Embryonic facial prominence (tissue), 1 donor: Measurements from ENCODE around the gene CREG2.

ENCODE experiments used
- DNase-seq: peaks from one replicate; pipeline ENCODE4 v3.0.0-alpha.2; 2016; ENCODE audit errors: extremely low spot score

CREG2 gene

GRCh38 chr2:101387151-101387834 is at the start of gene CREG2:
Gene CREG2, minus strand, starts transcription at chr2:101387503. Its CDS starts 46 bp downstream, at chr2:101387457.
- DNase-seq: no peak

DNA sequence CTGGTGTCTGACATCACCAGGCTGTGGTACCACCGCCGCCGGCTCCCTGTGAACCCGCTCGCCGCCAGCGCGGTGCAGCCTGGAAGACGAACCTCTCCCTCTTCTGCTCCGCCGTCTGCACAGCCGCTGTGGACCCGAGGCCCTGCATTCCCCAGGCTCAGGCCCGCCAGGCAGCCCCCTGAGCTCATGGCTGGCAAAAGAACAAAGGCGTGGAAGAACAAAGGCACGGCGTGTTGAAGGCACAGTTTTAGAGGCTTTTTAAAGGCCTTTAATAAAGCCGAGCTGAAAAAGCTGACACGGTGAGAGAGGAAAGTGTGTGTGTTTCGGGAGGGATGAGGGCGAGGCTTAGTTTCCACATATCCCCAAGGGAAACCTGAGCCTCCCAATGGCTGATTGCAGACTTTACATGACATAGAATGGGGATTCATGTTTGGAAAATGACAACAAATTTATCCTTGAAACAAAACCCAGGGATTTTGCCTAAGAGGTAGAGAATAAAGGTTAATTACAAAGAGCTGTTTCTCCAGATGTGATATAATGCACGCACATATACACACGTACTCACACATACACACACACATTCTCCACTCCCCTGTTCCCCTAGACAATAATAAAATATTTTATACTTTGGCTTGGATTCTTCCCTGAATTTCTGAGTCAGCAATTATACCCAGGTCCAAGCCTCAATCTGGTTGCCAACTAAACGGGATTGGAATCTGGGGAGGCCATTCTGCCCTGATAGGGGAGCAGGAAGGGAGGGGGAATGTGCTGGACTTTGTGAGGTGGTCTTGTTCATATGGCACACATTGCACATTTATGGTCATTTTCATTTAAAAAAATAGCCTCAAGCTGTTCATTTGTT is 47.9 kb upstream of the CREG2 start:
- DNase-seq: peak; percentile 62

DNA sequence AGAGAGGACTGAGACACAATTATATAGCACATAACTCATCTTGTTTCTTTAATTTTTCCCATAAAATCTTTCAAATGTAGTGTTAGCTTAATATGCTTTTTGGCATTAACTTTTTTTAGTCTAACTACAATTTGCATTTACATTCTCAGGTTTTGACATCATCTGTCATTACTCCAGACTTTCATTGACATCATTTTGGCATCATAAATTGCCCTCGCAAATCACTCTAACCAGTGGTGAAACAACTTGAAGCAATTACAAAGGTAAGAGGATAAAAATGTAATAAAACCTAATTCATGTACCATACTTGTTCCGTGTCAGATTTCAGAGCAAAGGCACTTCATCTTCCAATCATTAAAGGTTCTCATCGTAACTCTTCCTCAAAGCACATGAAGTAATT is 46.2 kb upstream of the CREG2 start:
- DNase-seq: no peak

DNA sequence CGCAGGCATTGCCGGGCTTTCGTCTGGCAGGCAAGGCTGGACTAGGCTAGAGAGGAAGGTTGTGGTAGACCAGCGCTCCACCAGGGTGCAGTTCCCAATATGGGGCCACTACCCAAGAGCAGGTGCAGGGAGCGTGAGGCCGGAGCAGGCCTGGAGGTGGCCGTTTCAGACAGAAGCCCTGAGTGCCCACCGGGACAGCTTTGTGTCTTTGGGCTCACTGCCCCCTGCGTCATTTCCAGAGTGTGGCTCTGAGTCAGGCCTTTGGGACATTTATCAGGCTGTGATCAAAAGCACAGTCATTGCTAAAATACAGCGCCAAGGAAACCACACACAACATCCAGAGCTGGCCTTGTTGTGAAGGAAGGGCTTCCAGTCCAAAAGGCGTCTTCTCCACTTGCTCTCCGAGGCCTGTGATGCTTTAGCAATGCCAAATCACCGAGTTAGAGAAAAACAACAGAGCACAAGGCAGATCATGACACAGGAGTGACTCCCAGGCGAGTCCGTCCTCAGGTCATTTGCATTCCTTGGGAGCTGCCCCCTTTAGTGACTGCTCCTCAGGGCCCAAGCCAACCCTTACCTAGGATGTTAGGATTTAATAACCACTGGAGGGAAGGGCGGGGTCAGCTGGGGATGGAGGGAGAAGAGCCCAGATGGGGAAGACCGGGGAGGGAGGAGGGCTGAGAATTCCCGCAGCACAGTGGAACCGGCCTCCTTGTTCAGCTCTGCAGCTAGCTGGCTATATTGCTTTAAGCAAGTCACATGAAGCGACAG is 45.3 kb upstream of the CREG2 start:
- no peak for DNase-seq

GRCh38 chr2:101431486-101431885 is 44.2 kb upstream of the CREG2 start:
- DNase-seq: no peak

- DNase-seq: no peak
These were observed 42.9 kb upstream of the CREG2 start for GRCh38 chr2:101430156-101430555.

DNA sequence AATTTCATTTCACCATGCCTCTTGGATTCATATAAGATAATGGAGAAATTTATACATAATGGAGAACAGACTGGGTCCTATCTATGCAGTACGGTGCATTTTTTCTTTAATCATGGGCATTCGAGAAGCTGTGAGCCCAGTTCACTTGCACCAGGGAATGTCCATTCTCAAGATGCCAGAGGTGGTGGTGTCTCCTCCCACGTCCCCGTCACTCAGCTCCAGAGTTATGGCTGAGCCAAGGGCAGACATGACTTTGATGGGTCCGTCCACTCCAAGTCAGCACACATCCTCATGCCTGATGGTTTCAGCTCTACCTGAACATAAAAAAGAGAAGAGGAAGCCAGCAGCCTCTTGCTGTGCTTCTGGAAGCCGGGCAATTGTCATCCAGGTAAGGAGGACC is 42.1 kb upstream of the CREG2 start:
- no peak for DNase-seq

DNA sequence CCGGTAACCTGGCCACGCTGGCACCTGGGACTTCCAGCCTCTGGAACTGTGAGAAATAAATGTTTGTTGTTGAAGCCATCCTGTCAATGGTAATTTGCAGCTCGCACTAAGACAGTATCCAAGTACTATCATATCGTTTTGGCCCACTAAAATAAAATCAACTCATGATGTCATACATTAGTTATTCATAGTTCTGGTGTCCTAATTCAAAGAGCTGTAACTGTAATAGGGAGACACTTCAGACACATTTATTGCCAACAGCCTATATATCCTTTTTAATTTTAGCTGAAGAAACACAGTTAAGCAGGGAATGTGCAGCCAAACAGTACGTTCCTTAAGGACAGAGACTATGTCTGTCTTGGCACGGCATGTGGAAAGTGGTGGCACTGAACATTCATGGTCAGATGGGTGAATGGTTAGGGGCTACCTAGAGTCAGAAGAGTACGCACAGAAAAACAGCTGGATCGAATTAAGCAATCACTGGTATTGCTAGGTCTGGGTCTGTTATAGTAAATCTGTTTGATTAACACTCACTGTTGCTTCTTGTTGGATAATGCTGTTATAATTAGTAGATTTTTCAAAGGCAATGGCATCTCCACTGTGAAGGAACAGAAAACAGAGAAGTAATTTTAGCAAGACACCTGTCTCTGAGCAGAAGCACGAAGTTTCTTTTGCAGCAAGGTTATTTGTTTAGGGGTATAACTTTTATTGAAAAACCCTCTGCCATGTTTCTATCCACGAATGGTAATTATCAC is 41.3 kb upstream of the CREG2 start:
- no peak for DNase-seq

GRCh38 chr2:101427743-101428142 is 40.4 kb upstream of the CREG2 start:
- no peak for DNase-seq

DNA sequence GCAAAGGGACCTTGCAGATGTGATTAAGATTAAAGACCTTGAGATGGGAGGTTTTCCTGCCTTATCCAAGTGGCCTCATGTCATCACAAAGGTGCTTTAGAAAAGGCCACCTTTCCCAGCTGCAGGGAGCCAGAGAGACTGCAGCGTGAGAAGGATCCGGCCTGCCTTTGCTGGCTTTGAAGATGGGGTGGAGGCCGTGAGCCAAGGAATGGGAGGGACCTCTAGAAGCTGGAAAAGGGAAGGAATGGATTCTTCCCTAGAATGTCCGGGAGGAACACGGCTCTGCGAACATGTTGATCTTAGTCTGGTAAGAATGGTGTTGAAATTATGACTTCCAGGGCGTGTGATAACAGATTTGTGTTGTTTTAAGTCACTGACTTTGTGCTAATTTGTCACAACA is 39.9 kb upstream of the CREG2 start:
- no peak for DNase-seq

- DNase-seq: no peak
These were observed 39.5 kb upstream of the CREG2 start for GRCh38 chr2:101426822-101427221.

DNA sequence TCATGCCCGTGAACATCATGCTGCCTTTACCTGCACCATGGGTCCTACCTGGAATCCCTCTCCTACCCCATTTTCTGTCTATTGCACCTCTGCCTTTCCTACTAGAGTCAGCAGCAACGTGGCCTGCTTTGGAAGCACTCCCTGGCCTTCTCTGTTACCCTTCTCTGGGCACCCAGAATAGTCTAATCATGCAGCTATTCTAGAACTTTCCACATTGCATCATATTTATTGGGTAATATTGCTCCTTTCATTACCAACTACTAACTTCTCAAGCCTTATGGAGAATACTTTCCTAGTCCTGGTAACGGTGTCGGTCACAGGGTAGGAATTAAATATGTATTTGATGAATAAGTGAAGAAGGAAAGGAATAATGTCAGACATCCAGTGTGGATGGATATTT is 33.3 kb upstream of the CREG2 start:
- DNase-seq: no peak

DNA sequence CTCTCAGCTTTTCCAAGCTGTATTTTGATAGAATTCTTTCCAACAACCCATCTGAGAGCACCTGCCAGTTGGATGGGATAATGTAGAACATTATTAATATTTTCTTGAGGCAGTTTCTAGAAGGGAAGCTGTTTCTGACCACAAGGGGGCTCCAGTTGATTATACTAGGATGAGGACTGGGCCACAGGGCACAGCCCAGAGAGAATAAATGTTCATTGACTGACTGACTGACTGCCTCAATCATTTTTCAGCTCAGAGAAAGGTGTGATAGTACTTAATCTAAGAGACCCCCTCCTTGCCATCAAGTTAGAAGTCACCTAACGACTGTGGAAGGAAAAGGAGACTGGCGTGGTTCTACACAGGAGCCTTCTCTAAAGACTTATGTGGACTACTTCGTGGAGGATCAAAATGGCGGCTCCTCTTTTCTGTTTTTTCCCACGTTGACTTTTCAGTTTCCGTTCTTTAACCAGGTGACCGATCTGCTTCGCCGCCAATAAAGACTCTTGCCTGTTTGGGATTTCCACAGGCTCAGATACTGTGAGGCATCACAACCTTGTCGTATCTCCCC is 31.9 kb upstream of the CREG2 start:
- DNase-seq: no peak

DNA sequence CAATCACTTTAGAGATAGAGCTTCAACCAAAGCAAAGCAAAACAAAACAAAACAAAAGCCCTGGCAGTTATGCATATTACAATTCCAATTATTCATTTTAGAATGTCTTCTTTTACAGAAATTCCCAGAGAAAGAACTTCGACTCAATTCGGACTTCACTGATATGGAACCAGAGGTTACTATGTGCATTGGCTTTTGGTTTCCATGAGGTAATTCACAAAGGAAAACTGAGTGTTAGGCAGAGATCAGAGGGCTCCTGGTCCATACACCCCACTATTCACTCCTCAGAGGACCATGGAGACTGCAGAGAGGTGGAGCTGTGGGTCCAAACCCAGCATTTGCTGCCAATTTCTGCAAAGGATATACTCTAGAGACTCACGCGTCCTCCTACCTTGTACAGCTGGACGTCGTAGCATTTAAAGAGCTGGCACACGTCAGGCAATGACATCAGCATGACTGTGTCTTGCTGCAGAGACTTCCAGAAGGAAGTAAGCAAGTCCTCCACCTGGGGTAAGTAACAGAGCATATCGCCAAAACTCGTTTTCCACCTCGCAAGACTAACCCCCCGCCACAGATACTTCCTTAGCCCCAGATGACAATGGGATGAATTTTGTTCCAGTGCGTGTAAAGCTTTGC is 31.3 kb upstream of the CREG2 start:
- DNase-seq: no peak

DNA sequence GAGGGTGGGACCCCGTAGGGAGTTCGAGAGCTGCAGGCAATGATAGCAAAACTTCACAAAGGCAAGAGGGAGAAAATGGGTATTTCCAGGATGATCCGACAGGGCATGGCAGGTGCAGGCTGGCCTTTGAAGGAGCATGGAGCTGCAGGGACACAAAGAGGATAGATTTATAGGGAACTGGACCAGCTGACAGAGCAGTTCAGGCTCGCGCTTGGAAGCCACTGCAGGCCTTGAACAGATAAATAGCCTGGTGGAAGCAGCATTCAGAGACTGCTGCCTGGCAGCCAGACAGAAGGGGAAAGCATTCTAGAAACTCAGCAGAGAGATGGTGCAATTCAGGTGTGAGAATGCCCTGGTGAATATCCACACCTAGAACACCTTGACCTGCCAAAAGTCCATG is 29.3 kb upstream of the CREG2 start:
- DNase-seq: no peak

DNA sequence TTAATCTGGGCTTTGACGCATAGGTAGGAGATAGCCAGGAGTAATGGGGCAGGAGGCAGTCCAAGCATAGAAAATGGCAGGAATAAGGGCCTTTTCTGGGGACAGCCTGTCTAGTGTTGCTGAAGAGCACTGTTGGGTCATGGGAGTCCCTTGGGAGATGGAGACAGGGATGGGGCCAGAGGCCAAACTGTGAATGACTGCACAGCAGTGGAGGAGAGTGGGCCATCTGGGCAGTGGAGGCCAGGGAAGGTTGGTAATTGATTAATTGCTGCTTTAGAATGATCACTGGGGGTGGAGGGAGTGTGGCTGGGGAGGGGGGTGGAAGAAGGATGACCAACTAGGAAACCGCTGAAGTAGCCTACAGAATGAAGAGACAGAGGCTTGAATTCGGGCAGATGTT is 28.6 kb upstream of the CREG2 start:
- DNase-seq: no peak

- DNase-seq: no peak
These were observed 27.9 kb upstream of the CREG2 start for GRCh38 chr2:101415220-101415619.

GRCh38 chr2:101412092-101412694 is 24.9 kb upstream of the CREG2 start:
- no peak for DNase-seq

- DNase-seq: no peak
These were observed 23.4 kb upstream of the CREG2 start for GRCh38 chr2:101410746-101411145.

GRCh38 chr2:101410114-101410513 is 22.8 kb upstream of the CREG2 start:
- DNase-seq: no peak

GRCh38 chr2:101409699-101410098 is 22.4 kb upstream of the CREG2 start:
- DNase-seq: no peak
